ENCODE data around the gene CORO2B. TPM values are rescaled to one million over a fixed set of nuclear protein-coding genes. Genes with fewer than 3 reads are reported as not detected.

The CORO2B gene
- total RNA-seq (2014; rRNA removed; shearing (Covaris generic)) = 6.7 and 10.5 TPM in 2 replicates

DNA sequence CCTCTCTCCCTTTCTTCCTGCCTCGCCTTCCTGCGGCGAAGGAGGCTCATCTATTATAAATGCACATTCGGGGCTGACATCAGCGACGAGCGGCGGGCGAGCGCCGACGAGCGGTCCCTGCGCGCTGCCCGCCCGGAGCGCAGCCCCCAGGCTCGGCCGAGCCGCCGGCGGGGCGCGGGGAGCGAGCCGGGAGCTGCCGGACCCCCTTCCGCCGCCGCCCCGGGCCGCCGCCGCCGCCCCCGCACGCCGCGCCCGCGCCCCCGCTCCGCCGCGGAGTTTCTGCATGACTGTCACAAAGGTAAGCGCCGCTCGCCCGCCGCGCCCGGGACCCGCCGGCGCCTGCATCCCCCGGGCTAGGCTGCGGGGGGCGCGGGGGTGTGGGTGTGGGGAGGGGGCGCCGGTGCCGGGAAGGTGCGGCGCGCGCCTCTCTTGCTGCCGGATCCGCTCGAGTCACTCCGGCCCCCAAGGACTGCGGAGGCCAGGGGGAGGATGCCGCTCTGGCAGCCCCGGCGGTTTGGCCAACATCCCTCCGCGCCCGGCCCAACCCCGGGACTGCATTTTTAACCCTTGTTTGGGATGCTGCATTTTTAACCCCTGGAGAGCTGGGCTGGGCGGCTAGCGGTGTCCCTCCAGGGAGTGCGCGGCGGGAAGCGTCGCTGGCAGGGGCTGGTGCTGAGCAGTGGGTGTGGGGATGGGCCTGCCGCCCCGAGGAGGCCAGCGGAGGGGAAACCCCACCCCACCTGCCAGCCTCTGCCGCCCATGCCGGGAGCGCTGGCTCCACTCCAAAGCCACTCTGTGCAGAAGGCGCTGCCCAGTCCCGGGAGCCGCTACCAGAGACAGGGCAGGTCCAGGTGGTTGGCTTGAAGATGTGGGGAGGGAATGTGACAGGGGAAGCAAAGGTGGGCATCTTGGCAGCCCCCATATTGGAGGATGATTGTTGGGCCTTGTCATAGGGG lies at the start of gene CORO2B:
Gene CORO2B (plus strand): TSS at position 14 of the 956 bp plus-strand sequence. CDS start 270 bp downstream, at position 284.
- DNase-seq (ENCODE audit: low read depth) = peak; percentile 54

GRCh38 chr15:68531387-68532179 lies 47.2 kb upstream of the CORO2B start:
- no peak for DNase-seq (ENCODE audit: low read depth)

DNA sequence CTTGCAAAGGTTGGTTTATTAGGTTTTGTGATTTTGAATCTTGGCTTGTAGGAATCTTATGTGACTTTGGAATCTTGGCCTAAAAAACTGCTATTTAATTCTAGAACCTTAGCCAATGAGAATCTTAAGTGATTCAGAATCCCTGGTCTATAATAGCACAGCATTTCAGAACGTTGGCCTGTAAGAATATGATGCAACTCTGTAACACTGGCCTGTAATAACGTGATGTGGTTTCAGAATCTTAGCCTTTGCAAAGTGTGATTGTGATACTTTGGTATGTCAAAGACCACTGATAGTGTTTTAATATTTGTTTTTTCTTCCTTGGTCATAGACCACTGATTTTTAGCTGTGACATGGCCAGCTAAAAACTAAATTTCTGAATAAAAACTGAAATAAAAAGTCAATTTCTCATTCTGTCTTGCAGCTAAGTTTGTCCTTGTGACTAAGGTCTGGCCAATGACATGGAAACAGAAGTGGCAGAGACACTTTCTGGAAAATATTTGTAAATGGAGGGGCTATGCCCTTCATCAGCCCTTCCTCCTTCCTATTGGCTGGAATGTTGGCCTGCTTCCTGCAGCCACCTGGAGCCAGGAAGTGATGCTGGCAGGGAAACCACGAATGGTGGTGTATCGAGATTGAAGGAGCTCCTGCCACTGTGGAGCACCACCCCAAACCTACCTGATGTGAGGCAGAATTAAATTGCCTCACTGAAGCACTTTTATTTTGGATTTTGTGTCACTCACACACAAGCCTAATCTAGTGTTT lies 42.3 kb upstream of the CORO2B start:
- peak; percentile 77 for DNase-seq (ENCODE audit: low read depth)

GRCh38 chr15:68537097-68537496 lies 41.7 kb upstream of the CORO2B start:
- DNase-seq (ENCODE audit: low read depth) = peak; percentile 31

GRCh38 chr15:68537506-68537905 lies 41.3 kb upstream of the CORO2B start:
- no peak for DNase-seq (ENCODE audit: low read depth)

DNA sequence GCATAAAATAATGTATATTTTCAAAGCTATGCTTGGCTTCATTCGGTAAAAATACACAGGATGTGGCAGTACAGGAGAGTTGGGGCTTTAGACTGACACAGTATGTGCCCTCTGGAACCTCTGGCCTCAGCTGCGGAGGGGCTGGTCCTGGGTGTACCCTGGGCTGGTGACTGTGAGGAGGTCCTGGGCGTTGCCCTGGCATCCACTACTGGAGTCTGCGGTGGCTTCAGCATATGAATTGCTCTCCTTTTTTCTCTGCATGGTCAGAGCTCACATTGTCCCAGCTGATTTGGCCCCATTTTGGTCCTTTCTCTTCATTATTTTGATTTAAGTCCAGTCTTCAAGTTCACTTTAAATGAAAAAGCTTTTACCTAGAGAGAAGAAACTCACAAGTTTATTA lies 40.5 kb upstream of the CORO2B start:
- no peak for DNase-seq (ENCODE audit: low read depth)

DNA sequence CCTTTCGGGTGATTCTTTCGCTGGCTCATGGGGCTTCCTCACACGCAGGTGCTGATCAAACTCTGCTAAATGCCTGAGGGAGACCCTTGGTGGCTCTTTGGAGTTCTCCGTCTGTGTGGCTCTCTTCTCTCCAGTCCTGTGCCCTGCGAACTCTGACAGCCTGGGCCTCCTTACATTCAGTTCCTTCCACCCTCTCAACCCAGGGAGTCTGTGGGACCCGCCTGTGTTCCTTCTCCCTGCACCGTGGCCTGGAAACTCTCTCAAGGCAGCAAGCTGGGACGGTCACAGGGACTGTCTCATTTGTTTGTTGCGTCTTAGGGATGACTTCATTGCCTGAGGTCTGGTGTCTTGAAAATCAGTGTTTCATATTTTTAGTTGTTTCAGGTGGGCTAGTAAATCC lies 37.0 kb upstream of the CORO2B start:
- DNase-seq (ENCODE audit: low read depth) = no peak

GRCh38 chr15:68542348-68542747 lies 36.4 kb upstream of the CORO2B start:
- no peak for DNase-seq (ENCODE audit: low read depth)

DNA sequence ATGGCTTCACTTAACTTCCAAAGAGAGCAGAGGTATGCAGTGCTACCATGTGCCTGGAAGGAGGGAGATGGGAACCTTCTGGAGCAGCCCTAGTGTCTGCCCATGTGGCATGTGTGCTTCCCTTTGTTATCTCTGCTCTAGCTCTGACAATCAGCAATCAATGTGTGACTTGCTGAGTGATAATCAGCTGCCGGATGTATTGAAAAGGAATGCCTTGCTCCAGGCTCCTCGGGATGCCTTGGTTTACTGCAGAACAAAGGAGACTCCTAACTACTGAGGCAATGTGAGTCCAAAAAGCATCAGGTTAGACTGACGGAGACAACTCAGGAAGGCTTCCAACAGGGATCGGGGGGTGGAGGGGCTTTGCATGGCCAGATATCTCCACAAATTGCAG lies 36.0 kb upstream of the CORO2B start:
- DNase-seq (ENCODE audit: low read depth) = no peak

- peak; percentile 94 for DNase-seq (ENCODE audit: low read depth)
Measured at GRCh38 chr15:68543165-68544008, 35.4 kb upstream of the CORO2B start.

- DNase-seq (ENCODE audit: low read depth) = no peak
Measured at GRCh38 chr15:68546318-68546717, 32.5 kb upstream of the CORO2B start.

- no peak for DNase-seq (ENCODE audit: low read depth)
Measured at GRCh38 chr15:68548364-68548763, 30.4 kb upstream of the CORO2B start.

- no peak for DNase-seq (ENCODE audit: low read depth)
Measured at GRCh38 chr15:68550004-68550403, 28.8 kb upstream of the CORO2B start.

- DNase-seq (ENCODE audit: low read depth) = peak; percentile 51
Measured at GRCh38 chr15:68550498-68551295, 28.1 kb upstream of the CORO2B start.

- DNase-seq (ENCODE audit: low read depth) = no peak
Measured at GRCh38 chr15:68551296-68551635, 27.5 kb upstream of the CORO2B start.

DNA sequence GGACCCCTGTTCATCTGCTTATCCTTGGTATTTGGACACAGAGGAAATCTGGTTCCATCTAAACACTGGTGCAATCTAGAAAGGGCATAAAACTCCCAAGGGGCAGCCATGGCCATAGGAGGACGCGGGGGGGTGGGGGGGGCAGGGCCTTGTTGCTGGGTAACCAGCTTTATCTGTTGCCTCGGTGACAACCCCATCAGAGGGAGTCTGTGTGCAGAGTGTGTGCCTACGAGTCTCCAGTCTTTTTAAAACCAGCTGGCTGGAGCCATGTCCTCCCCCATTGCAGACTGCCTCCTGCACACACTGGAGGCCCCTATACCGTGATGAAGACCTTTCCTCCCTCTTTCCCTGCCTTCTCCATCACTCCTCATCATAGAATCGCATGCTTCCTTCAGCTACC lies 26.4 kb upstream of the CORO2B start:
- DNase-seq (ENCODE audit: low read depth) = peak; percentile 19

GRCh38 chr15:68552773-68553172 lies 26.0 kb upstream of the CORO2B start:
- DNase-seq (ENCODE audit: low read depth) = peak; percentile 78

DNA sequence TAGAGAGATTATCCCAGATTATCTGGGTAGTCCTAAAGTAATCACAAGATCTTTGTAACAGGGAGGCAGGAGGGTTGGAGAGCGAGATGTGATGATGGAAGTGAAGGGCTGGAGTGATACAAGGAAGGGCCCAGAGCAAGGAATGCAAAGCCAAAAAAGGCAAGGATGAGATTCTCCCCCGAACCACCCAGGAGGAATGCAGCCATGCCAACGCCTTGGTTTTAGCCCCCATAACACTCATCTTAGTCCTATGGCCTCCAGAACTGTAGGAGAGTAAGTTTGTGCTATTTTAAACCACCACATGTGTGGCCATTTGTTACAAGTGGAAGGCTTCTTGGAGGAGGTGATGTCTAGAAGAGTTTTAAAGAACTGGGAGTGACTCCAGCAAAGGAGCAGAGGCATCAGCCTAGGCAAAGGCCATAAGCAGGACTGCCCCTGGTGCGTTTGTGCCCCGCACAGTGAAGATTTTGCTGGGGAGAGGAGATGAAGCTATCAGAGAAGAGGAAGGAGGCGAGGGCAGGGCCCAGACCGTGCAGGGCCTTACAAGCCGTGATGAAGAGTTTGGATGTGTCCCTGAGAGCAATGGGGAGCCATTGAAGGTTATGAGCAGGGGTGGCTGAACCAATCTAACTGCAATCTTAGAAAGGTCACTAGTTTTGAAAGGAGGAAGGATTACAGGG lies 25.3 kb upstream of the CORO2B start:
- no peak for DNase-seq (ENCODE audit: low read depth)

DNA sequence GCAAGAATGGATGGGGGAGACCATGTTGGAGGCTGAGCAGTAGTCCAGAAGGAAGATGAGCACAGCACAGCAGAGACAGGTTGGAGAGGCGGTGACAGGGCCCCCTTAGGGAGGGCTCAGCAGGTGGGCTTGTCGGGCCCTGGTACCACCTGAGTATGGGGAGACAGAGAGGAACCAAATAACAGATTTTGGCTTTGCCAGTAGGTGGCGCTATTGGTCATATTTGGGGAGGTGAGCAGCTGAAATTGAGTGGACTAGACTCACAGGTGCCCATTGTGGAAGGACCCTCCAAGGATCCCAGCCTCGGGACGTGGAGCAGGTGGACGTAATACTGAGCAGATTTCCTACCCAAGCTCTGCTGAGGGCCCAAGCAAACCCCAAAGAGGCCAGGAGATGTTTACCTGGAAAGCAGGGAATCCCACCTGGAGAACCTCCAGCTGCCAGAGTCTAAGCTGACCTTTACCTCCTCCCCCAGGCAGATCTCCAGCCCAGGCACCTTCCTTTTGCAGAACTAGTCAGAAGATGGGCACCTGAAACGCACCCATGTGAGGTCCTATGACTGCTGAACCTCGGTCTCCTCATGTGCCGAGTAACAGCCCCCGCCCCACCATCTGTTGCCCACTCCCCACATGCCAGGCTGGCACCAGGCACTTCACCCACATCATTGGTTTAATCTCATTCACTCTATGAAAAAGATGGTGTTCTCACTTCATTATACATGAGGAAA lies 24.6 kb upstream of the CORO2B start:
- DNase-seq (ENCODE audit: low read depth) = peak; percentile 67
